Right atrium auricular region (tissue), 2 donors: ENCODE measurements around the gene TIMM17A. TPM values are rescaled to one million over a fixed set of nuclear protein-coding genes. Genes with fewer than 3 reads are reported as not detected.
"Not testable (repeated sequence)": the region's sequence is repeated elsewhere in the genome, so short reads cannot be mapped to it uniquely, and the experiment has no call there.

ENCODE experiments used
- DNase-seq: peaks from one replicate; pipeline ENCODE4 v3.0.0-alpha.2; 2019; ENCODE audit warnings: low spot score
- H3K27ac ChIP-seq, 2 donors: fragments of 200-600 bp; sonication (generic); 1 replicate in 1 of 2; 2 replicates in 1 of 2; pipeline ENCODE4 v1.5.1; 2016 to 2019
- H3K27me3 ChIP-seq, 2 donors: fragments of 200-600 bp; sonication (generic); one replicate each; pipeline versions ENCODE4 v1.5.1 to v1.6.0; 2017 to 2019
- H3K36me3 ChIP-seq: fragments of 200-600 bp; sonication (generic); one replicate; pipeline ENCODE4 v1.5.1; 2016
- H3K4me1 ChIP-seq, 2 donors: fragments of 200-600 bp; sonication (generic); one replicate each; pipeline versions ENCODE4 v1.5.1 to v1.6.0; 2017 to 2019
- H3K4me3 ChIP-seq, 2 donors: fragments of 200-600 bp; sonication (generic); 1 replicate in 1 of 2; 2 replicates in 1 of 2; pipeline ENCODE4 v1.5.1; 2017 to 2019; ENCODE audit warnings: mild to moderate bottlenecking in 1 of 2, moderate library complexity in 1 of 2
- H3K9me3 ChIP-seq, 2 donors: fragments of 200-600 bp; sonication (generic); one replicate each; pipeline ENCODE4 v1.5.1; 2019
- total RNA-seq, 2 donors: library from RNA; depleted of rRNA; stranded (reverse); fragments of >200 nt; gene quantifications; one replicate each; pipeline ENCODE4 v1.1.0, GENCODE V29; 2016
- TF ChIP-seq, protein P1 (sequence below), 2 donors: fragments of 200-600 bp; sonication (generic); IDR thresholded peaks; one replicate each; pipeline ENCODE4 v1.5.1; 2019; ENCODE audit warnings: antibody characterized with exemption in 2 of 2

The TIMM17A gene
- total RNA-seq, 2 donors from 2014 or later: 42.7 to 59.1 TPM

DNA sequence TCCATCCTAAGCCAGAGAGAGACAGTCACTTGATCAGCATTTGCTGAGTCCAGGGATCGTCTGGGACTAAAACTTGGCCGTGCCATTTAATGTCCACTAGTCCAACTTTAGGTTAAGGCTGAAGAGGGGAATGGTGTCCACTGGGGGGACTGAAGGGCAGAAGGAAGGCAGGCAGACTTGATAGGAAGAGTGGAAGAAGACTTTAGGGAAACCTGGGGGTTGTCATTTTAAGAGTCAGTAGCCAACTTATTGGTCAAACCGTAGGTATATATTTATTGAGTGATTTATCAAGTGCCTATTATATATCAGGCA is 7.7 kb upstream of the TIMM17A start:
- TF ChIP-seq, protein P1, sequence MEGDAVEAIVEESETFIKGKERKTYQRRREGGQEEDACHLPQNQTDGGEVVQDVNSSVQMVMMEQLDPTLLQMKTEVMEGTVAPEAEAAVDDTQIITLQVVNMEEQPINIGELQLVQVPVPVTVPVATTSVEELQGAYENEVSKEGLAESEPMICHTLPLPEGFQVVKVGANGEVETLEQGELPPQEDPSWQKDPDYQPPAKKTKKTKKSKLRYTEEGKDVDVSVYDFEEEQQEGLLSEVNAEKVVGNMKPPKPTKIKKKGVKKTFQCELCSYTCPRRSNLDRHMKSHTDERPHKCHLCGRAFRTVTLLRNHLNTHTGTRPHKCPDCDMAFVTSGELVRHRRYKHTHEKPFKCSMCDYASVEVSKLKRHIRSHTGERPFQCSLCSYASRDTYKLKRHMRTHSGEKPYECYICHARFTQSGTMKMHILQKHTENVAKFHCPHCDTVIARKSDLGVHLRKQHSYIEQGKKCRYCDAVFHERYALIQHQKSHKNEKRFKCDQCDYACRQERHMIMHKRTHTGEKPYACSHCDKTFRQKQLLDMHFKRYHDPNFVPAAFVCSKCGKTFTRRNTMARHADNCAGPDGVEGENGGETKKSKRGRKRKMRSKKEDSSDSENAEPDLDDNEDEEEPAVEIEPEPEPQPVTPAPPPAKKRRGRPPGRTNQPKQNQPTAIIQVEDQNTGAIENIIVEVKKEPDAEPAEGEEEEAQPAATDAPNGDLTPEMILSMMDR (IDR thresholded peaks at IDR 0.05): no peak
- Histone ChIP-seq H3K9me3 (no peaks in the 10 kb centered on the region), H3K36me3 (peaks cover 7% of the 10 kb centered on the region), H3K4me1 (no peaks in the 10 kb centered on the region), H3K4me3 (no peak overlapping the region), H3K27ac (peak overlapping the region in 1 of 2 donors; percentile 75), H3K27me3 (no peaks in the 10 kb centered on the region)
- no peak for DNase-seq

DNA sequence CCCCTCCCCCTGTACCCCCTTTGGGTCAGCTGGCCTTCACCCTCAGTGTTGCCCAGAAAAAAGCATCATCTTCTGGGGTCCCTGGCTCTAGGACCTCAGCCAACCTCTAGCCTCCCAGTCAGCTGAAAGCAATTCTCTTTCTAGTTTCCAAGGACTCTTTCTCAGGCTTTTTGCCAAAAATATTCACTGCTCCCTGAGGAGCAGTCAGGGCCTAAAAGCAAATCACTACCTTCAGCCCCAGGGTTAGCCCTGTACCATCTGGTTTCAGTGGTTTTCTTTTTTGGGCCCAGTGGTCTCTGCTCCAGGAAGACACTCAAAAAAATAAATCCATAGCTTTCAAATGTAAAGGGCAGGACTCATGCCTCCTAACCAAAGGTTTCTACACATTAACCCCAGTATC is 5.8 kb upstream of the TIMM17A start:
- Histone ChIP-seq H3K36me3 (no peaks in the 10 kb centered on the region), H3K27ac (no peak overlapping the region), H3K4me1 (peaks cover 0 to 2% of the 10 kb centered on the region in 2 donors), H3K27me3 (no peaks in the 10 kb centered on the region), H3K4me3 (no peak overlapping the region), H3K9me3 (no peaks in the 10 kb centered on the region)
- no peak for DNase-seq
- TF ChIP-seq, protein P1 (IDR thresholded peaks at IDR 0.05): no peak

DNA sequence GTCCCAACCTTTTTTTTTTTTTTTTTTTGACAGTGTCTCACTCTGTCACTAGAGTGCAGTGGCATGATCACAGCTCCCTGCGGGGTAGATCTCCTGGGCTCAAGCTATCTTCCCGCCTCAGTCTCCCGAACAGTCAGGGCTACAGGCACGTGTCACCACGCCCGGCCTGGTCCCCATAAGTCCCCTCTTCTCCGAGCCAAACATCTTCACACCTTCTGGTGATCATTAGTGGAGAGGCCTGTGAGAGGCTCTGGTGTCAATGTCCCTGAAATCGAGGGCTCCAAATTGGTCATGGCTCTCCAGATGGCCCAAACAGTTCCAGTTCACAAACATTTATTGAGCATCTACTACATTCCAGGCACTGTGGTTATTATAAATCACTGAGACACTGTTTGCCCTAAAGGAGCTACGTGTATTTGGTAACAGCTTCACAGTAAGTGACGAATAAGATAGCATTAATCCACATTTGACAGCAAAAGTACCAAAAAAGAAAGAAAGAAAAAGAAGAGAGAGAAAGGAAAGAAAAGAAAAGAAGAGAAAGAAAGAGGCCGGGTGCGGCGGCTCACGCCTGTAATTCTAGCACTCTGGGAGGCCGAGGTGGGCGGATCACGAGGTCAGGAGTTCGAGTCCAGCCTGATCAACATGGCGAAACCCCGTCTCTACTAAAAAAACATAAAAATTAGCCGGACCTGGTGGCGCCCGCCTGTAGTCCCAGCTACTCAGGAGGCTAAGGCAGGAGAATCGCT is 867 bp upstream of the TIMM17A start:
- Histone ChIP-seq H3K4me3 (peak overlapping the region; percentile 90 to 91), H3K36me3 (peaks cover 22% of the 10 kb centered on the region), H3K4me1 (peaks cover 0 to 14% of the 10 kb centered on the region in 2 donors), H3K27ac (peak overlapping the region; percentile 87 to 88), H3K27me3 (no peaks in the 10 kb centered on the region), H3K9me3 (no peaks in the 10 kb centered on the region)
- no peak for DNase-seq
- TF ChIP-seq, protein P1 (IDR thresholded peaks at IDR 0.05): no peak

DNA sequence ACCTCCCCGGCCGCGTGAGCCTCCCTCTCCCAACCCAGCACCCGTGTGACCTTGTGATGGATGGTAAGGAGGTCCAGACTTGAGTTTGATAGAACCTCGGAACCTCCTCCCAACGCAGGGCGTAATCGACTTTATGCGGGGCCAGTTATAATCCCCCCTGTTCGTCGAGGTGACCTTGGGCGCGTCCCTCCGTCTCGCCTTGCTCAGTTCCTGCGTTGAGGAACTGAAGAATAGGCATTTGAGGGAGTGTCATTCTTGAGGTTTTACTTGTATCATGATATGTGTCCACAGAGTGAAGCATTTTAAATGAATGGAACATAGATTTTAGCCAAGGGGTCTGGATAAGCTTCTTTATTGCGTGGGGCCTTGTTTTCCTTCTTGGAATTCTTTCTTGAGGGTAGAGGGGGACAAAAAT is 433 bp downstream of the TIMM17A start:
- Histone ChIP-seq H3K4me3 (peak overlapping the region; percentile 90 to 91), H3K36me3 (peaks cover 34% of the 10 kb centered on the region), H3K27ac (peak overlapping the region; percentile 87 to 88), H3K4me1 (peaks cover 0 to 14% of the 10 kb centered on the region in 2 donors), H3K9me3 (no peaks in the 10 kb centered on the region), H3K27me3 (no peaks in the 10 kb centered on the region)
- no peak for DNase-seq
- TF ChIP-seq, protein P1 (IDR thresholded peaks at IDR 0.05): no peak

DNA sequence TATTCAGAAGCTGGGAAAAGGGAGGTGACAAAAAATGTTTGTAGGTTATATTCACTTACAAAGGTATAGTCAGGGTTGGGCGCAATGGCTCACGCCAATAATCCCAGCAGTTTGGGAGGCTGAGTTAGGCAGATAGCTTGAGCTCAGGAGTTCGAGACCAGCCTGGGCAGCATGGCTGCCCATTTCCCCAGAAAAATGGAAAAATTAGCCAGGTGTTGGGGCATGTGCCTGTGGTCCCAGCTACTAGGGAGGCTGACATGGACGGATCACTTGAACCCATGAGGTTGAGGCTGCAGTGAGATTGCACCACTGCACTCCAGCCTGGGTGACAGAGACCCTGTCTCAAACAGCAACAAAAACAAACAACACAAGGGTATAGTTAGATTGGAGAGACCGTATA is 3.0 kb downstream of the TIMM17A start:
- Histone ChIP-seq H3K4me3 (no peak overlapping the region), H3K27ac (no peak overlapping the region), H3K27me3 (no peaks in the 10 kb centered on the region), H3K4me1 (peaks cover 0 to 14% of the 10 kb centered on the region in 2 donors), H3K9me3 (no peaks in the 10 kb centered on the region), H3K36me3 (peaks cover 59% of the 10 kb centered on the region)
- no peak for DNase-seq
- TF ChIP-seq, protein P1 (IDR thresholded peaks at IDR 0.05): no peak

DNA sequence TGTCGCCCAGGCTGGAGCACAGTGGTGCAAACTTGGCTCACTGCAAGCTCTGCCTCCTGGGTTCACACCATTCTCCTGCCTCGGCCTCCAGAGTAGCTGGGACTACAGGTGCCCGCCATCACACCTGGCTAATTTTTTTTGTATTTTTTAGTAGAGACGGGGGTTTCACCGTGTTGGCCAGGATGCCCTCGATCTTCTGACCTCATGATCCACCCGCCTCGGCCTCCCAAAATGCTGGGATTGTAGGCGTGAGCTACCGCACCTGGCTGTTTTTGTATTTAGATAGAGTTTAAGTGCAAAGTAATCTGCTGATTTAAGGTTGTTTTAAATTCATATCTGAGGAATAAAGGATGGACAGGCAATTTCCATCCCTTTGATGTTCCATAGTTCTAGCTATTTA is 7.1 kb downstream of the TIMM17A start:
- not testable (repeated sequence) for H3K27me3 ChIP-seq, DNase-seq, H3K4me1 ChIP-seq, H3K4me3 ChIP-seq, H3K9me3 ChIP-seq, H3K27ac ChIP-seq
- H3K36me3 ChIP-seq: peaks cover 88% of the 10 kb centered on the region
